H1 (cell line): ENCODE data around the gene TMEM245.
"Not testable (repeated sequence)": the region's sequence is repeated elsewhere in the genome, so short reads cannot be mapped to it uniquely, and the experiment has no call there.

Experiments
- POLR2AphosphoS5 ChIP-seq: IDR thresholded peaks from 2 replicates; pipeline ENCODE4 v1.6.1; 2011; ENCODE audit warnings: low read depth, low read length
- SIRT6 ChIP-seq: IDR thresholded peaks from one replicate; pipeline ENCODE4 v1.7.1; 2012; ENCODE audit warnings: low read length, inconsistent platforms
- YY1 ChIP-seq: IDR thresholded peaks from 2 replicates; pipeline ENCODE4 v1.6.1; 2011; ENCODE audit warnings: low read depth, mild to moderate bottlenecking, low read length
- TF ChIP-seq, protein P1 (sequence below), 3 experiments: IDR thresholded peaks; 1 replicate in 2 of 3; 2 replicates in 1 of 3; pipeline versions ENCODE4 v1.5.1 to v1.6.1; 2011; ENCODE audit warnings: low read length in 3 of 3, mild to moderate bottlenecking in 3 of 3, inconsistent platforms in 2 of 3, low read depth in 1 of 3, moderate library complexity in 1 of 3; ENCODE audit not compliant: insufficient read depth in 1 of 3; ENCODE audit errors: control extremely low read depth in 1 of 3

DNA sequence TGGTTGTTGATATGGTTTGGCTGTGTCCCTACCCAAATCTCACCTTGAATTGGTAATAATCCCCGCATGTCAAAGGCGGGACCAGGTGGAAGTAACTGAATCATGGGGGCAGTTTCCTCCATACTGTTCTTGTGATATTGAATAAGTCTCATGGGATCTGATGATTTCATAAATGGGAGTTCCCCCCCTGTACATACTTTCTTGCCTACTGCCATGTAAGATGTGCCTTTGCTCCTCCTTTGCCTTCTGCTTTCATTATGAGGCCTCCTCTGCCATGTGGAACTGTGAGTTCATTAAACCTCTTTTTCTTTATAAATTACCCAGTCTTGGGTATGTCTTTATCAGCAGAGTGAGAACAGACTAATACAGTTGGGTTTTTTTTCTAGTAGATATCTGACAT lies 148.4 kb downstream of the TMEM245 start:
- TF ChIP-seq YY1, POLR2AphosphoS5, SIRT6: not testable (repeated sequence)
- TF ChIP-seq, protein P1, sequence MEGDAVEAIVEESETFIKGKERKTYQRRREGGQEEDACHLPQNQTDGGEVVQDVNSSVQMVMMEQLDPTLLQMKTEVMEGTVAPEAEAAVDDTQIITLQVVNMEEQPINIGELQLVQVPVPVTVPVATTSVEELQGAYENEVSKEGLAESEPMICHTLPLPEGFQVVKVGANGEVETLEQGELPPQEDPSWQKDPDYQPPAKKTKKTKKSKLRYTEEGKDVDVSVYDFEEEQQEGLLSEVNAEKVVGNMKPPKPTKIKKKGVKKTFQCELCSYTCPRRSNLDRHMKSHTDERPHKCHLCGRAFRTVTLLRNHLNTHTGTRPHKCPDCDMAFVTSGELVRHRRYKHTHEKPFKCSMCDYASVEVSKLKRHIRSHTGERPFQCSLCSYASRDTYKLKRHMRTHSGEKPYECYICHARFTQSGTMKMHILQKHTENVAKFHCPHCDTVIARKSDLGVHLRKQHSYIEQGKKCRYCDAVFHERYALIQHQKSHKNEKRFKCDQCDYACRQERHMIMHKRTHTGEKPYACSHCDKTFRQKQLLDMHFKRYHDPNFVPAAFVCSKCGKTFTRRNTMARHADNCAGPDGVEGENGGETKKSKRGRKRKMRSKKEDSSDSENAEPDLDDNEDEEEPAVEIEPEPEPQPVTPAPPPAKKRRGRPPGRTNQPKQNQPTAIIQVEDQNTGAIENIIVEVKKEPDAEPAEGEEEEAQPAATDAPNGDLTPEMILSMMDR (IDR thresholded peaks at IDR 0.05; ENCODE audit: control extremely low read depth in 1 of 3, insufficient read depth in 1 of 3, low read depth in 1 of 3, low read length in 3 of 3): not testable (repeated sequence)
